HUES6 (cell line): Measurements from ENCODE around the gene ILK.

Experiments
- H3K27ac ChIP-seq: 2 replicates; pipeline ENCODE4 v1.7.0; 2013; ENCODE audit warnings: low read depth, mild to moderate bottlenecking, low read length, inconsistent platforms
- H3K27me3 ChIP-seq: 2 replicates; pipeline ENCODE4 v1.6.1; 2013; ENCODE audit warnings: low read length; ENCODE audit not compliant: control insufficient read depth, insufficient read depth
- H3K36me3 ChIP-seq: 2 replicates; pipeline ENCODE4 v1.6.1; 2013; ENCODE audit warnings: low read length; ENCODE audit not compliant: control insufficient read depth, insufficient read depth
- H3K4me1 ChIP-seq: 2 replicates; pipeline ENCODE4 v1.6.1; 2013; ENCODE audit warnings: low read length; ENCODE audit not compliant: control insufficient read depth, insufficient read depth
- H3K4me3 ChIP-seq: 2 replicates; pipeline ENCODE4 v1.5.1; 2013; ENCODE audit warnings: low read depth, low read length
- H3K9ac ChIP-seq: one replicate; pipeline ENCODE4 v1.6.1; 2013; ENCODE audit warnings: mild to moderate bottlenecking, low read length
- H3K9me3 ChIP-seq: 2 replicates; pipeline ENCODE4 v1.6.1; 2013; ENCODE audit warnings: low read depth, low read length; ENCODE audit not compliant: control insufficient read depth, insufficient read depth

ILK gene

DNA sequence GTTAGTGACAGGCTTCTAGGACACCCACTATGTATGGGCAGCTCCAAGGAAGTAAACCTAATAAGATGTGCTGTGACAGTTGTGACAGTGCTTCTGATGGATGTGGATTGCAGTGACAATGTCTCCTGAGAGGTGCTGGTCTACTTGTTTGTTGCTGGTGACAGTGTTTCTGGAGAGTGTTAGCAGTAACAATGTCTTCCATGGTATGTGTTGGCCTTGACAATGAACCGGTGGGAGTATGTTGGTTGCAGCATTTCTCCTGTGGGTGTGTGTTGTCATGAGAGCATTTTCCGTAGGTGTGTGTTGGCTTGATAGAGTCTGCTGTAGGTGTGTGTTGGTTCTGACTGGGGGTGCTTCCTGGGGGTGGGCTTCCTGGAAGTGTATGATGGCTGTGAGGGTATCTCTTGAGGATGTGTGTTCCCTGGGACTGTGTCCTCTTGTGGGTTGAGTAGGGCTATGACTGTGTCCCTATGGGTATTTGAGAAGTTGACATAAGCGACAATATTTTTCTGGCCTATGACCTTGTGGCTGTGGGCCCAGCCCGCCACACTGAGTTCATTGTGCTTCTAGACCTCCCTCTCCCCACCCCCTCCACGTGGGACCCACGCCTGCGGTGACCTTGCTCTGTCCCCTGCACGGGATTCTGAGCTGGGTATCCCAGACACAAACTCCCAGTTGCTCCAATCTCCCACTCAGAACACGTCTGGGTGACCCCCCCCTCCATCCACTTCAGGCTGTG lies 50.9 kb downstream of the ILK start:
- peak overlapping the region; percentile 39 for H3K9ac ChIP-seq
- H3K27ac ChIP-seq: no peak overlapping the region
- H3K27me3 ChIP-seq: peaks cover 63% of the 10 kb centered on the region
- no peaks in the 10 kb centered on the region for H3K36me3 ChIP-seq
- peak overlapping the region; percentile 55 for H3K4me3 ChIP-seq
- H3K4me1 ChIP-seq: peaks cover 11% of the 10 kb centered on the region; the same call in 1 of the 2 replicates
- H3K9me3 ChIP-seq: no peaks in the 10 kb centered on the region

DNA sequence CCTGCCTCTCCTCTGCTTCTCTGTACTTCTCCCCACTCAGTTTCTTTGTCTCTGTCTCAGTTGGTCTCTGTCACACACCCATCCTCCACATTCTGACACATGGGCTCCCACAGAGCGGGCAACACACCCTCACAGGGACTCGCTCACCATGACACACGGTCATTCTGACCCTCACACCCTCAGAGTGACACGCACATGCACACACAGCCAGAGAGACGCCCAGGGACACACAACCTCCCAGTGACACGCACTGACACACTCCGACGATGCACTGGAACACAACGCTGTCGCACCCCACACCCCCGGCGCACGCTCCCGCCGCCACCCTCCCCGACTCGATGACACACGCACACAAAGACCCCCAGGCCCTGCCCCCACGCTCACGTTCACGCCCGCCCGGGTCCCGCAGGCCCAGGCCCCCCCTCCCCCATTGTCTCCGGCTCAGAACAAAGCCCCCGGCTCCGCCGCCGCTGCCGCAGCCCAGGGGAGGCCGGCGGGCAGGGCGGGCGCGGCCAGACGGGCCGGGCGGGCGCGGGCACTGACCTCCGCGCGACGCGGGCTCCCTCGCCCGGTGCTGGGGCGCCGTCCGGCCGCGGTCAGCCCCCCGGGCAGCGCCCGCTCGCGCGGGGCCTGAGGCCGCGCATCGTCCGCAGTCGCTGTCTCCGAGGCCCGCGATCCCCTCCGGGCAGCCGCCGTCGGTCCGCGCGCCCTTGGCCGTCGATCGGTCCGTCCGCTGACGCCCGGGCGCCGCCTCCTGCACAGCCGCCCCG lies 51.6 kb downstream of the ILK start:
- H3K4me1 ChIP-seq: peaks cover 11% of the 10 kb centered on the region; the same call in 1 of the 2 replicates
- H3K36me3 ChIP-seq: no peaks in the 10 kb centered on the region
- H3K9me3 ChIP-seq: no peaks in the 10 kb centered on the region
- H3K27ac ChIP-seq: no peak overlapping the region
- peaks cover 63% of the 10 kb centered on the region for H3K27me3 ChIP-seq
- H3K9ac ChIP-seq: peak overlapping the region; percentile 54
- H3K4me3 ChIP-seq: peak overlapping the region; percentile 55

DNA sequence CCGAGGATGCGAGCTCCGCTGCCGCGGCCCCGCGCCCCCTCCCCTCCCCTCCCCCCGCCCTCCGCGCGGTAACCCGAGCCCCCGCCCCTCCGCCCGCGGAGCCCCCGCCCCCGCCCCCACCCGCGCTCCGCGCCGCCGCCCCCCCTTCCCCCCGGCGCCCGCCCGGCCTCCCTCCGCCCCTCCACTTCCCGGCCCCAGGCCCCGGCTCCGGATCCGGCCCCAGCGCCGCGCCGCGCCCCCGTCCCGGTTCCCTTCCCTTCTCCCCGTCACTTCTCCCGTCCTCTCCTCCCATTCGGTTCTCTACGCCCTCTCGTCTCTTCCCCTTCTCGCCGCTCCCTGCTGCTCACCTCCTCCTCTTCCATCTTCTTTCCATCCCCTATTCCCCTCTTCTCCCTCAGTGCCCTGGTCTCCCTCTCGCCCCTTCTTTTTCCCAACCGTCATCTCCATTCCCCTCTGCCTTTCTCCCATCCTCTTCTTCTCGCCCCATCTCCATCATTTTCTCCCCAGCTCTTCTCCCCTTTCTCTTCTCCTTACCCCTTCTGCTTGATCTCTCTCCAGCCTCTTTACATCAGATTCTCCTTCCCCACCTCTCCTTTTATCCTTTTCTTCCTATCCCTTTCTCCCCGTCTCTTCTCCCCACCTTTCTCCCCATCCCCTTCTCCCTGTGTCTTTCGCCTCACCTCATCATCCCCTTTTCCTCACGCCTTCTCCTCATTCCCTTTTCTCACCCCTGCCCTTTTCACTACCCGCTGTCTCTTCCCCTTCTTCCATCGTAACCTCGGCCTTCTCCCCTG lies 52.4 kb downstream of the ILK start, which contains the start of gene DCHS1:
DCHS1 (minus strand) TSS at position 20 of the 794 bp plus-strand sequence. CDS start 14,196 bp downstream, outside the sequence.
- Histone ChIP-seq H3K4me3 (peak within 1 kb of the TSS; percentile 90), H3K36me3 (no peaks in the 10 kb centered on the region), H3K27me3 (peaks cover 57% of the 10 kb centered on the region), H3K27ac (no peak within 1 kb of the TSS), H3K4me1 (peaks cover 11% of the 10 kb centered on the region; the same call in 1 of the 2 replicates), H3K9me3 (no peaks in the 10 kb centered on the region), H3K9ac (peak within 1 kb of the TSS; percentile 81)

DNA sequence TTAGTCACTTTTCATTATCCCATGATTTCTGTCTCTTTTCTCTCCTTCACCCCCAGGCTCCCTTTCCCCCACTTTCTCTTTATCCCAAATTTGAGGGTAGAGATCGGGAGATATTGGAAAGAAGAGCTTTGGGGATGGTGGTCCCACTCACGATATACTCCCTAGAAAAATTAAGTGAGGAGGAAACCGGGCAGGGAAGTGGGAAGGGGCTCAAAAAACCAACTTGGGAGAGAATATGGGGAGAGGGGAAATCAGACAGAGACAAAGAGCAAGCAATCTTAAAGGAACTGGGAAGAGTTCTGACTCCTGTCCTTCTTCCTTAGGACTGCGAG lies 53.0 kb downstream of the ILK start:
- Histone ChIP-seq H3K4me1 (peaks cover 11% of the 10 kb centered on the region; the same call in 1 of the 2 replicates), H3K4me3 (peak overlapping the region; percentile 90), H3K27me3 (peaks cover 55% of the 10 kb centered on the region), H3K27ac (no peak overlapping the region), H3K36me3 (no peaks in the 10 kb centered on the region), H3K9ac (no peak overlapping the region), H3K9me3 (no peaks in the 10 kb centered on the region)

DNA sequence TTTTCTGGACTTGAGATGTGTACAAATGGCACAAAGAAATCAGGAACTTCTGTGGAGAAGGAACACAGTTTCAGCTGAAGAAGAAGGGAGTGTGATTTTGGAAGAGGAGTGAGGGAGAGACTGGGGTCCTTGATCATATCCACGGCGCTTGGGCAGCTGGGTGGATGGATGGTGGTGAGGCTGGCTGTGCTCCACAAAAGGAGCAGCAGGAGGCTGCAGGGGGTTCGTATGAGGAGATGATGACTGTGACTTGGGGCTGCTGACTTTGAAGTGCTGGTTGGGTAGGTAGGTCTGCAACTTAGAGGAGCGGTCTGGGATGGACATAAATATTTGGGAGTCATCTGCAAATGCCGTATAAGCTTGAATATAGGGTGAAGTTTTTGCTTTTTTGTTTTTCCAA lies 53.4 kb downstream of the ILK start:
- Histone ChIP-seq H3K36me3 (no peaks in the 10 kb centered on the region), H3K9me3 (no peaks in the 10 kb centered on the region), H3K27ac (no peak overlapping the region), H3K4me3 (peak overlapping the region; percentile 90), H3K27me3 (peaks cover 55% of the 10 kb centered on the region), H3K9ac (no peak overlapping the region), H3K4me1 (peaks cover 11% of the 10 kb centered on the region; the same call in 1 of the 2 replicates)

DNA sequence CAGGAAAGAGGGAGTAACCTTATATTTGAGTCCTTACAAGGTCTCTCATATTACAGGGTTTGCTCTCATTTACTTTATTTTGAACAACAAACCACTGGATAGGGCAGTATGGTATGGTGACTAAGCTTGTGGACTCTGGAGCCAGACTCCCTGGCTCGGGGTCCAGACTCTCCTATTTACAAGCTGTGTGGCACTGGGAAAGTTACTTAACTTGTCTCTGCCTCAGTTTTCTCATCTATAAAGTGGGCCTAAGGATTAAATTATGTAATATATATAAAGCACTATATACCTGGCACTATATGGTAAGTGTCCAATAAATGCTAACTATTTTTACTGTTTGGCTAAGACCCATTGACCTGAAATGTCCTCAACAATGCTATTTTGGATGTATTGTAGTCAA lies 53.8 kb downstream of the ILK start:
- peaks cover 11% of the 10 kb centered on the region; the same call in 1 of the 2 replicates for H3K4me1 ChIP-seq
- H3K27ac ChIP-seq: no peak overlapping the region
- H3K27me3 ChIP-seq: peaks cover 53% of the 10 kb centered on the region
- H3K9ac ChIP-seq: no peak overlapping the region
- no peaks in the 10 kb centered on the region for H3K36me3 ChIP-seq
- no peaks in the 10 kb centered on the region for H3K9me3 ChIP-seq
- H3K4me3 ChIP-seq: no peak overlapping the region

DNA sequence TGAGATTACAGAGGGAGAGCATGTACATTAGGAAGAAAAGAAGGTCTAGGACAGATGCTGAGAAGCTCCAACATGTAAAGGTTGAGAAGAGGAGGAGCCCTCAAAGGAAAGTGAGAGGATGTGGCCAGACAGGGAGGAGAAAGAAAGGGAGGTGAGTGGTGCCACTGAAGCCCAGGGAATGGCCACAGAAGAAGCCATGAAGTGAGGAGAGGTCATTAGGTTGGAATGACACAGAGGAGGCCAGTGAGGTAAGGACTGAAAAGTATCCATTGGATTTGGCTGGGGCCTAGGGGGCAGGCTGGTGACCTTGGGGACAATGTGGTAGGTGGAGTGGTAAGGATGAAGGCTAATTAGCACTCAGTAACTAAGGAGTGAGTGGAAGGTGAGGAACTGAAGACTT lies 55.1 kb downstream of the ILK start:
- Histone ChIP-seq H3K9me3 (no peaks in the 10 kb centered on the region), H3K36me3 (no peaks in the 10 kb centered on the region), H3K27me3 (peaks cover 43% of the 10 kb centered on the region), H3K27ac (no peak overlapping the region), H3K9ac (no peak overlapping the region), H3K4me3 (no peak overlapping the region), H3K4me1 (peaks cover 11% of the 10 kb centered on the region; the same call in 1 of the 2 replicates)
